HG03571 (cell line): Measurements from ENCODE around the gene IRF2.

Source experiments
- ATAC-seq: cut with Tn5 transposase; IDR thresholded peaks from one replicate; pipeline ENCODE4 v1.9.1; 2021; ENCODE audit not compliant: unreplicated experiment

The IRF2 gene

DNA sequence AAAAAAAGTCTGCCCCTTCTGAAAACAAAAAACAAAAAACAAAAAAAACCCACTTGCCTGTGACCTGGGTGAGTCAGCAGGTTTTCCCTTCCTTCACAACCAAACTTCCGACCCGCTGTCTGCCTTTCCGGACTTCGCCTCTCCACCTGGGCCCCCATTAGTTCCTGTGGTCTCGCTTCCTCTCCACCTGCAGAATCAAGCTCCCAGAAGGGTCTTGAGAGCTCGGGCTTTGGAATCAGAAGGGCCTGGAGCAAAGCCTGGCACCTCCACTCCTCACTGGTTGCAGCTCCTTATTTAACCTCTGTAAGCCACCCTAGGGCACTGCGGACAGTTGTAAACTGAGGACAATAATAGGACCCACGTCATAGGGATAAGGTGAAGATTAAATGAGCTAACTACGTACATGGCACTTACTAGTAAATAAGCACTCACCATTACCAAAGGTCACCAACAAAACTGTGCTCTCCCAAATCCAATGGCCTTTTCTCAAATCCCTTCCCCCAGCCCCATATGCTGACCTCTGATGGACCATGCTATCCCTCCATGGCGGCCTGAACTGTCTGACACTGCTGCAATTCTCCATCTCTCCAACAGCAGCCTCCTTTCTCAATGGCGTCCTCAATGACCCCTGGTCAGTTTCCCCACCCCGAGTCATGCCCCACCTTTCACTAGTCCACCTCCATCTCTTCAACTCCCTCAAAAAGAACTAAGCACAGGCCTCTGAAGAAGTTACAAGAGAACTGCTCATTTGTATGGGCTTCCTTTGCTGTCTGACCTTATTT is 64.2 kb downstream of the IRF2 start:
- no peak for ATAC-seq

DNA sequence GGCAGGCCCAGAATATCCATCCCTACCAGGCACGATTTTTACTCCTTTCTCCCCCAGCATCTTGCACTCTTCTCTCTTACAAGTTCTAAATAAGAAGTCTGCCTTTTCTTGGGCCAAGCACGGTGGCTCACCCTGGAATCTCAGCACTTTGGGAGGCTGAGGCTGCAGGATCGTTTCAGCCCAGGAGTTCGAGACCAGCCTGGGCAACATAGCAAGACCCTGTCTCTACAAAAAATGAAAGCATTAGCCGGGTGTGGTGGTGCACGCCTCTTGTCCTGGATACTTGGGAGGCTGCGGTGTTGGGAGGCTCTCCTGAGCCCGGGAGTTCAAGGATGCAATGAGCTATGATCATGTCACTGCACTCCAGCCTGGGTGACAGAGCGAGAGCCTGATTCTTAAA is 64.8 kb downstream of the IRF2 start:
- no peak for ATAC-seq

GRCh38 chr4:184408684-184409081 is 65.7 kb downstream of the IRF2 start:
- ATAC-seq, result no peak

- ATAC-seq, result no peak
Measured at GRCh38 chr4:184408021-184408683, 66.2 kb downstream of the IRF2 start.

DNA sequence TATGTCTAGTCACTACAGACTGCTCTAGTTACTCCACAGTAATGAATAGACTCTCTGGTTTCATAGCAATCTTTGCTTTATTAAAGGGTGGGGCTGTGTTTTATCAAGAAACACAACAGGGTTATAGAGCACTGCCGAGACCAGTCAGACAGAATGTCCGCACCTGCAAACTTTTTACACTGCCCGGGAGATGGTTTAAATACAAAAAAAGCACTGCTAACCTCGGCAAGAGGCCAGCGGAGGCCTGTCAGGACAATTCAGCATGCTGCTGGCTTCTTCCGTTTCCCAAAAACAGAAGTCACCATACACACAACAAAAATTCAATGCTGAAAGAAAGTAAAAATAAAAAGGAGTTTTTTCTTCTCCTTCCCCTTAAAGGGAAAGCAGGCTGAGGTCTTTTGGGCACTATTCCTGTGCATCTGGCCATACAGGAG is 67.4 kb downstream of the IRF2 start:
- no peak for ATAC-seq

GRCh38 chr4:184404047-184404446 is 70.3 kb downstream of the IRF2 start:
- no peak for ATAC-seq

GRCh38 chr4:184403384-184403781 is 71.0 kb downstream of the IRF2 start:
- no peak for ATAC-seq

GRCh38 chr4:184402740-184403383 is 71.5 kb downstream of the IRF2 start:
- ATAC-seq, result no peak

- no peak for ATAC-seq
Measured at GRCh38 chr4:184402239-184402638, 72.1 kb downstream of the IRF2 start.

DNA sequence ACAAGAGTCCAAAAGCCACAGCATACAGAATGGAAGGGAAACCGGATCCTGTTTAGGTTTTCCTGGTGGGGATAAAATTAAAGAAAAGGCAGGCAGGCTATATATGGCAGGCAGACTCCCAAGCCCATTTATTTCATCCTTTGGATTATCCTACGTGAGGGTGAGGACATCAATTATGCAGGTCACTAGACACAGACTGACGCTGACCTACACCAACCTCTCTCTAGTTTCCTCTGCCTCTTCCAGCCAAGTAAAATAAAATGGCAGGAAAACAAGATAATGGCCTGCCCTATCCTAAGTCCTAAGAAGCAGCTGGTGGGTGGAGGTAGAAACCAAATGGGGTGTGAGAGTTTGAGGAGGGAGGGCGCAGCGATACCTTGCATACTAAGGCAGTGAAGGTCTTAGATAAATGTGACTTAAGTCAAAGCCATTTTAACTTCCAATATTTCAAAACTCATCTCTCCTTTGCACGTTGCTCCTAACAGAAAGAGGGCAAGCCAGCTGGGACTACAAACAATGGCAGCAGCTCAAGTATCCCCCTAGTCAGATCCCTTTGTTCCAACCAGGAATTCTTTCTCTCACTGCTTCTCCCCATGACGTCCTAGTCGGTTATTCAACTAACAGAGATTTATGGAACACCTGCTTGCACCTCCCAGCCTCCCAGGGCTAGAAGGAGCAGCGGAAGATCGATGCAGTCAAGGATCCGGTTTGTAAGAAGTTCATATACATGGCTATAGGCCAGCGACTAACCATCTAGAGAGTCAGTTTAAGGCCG is 72.8 kb downstream of the IRF2 start:
- no peak for ATAC-seq

DNA sequence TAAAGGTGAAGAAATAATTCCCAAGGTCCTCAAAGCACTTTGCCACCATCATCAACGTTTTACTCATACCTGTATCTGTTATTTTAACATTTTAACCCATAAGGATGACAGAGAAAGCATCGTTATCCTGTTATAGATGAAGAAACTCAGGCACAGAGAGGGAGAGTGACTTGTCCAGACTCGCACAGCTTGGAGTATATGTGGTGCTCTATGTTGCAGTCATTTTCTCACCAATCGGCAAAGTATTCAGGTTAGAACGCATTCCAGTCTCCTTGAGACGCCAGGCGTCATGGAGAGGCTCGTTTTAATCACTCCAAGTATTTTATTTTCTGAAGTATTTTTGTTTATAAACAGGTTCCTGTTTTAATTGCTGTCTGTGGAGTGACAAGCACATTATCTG is 73.5 kb downstream of the IRF2 start:
- ATAC-seq, result no peak

DNA sequence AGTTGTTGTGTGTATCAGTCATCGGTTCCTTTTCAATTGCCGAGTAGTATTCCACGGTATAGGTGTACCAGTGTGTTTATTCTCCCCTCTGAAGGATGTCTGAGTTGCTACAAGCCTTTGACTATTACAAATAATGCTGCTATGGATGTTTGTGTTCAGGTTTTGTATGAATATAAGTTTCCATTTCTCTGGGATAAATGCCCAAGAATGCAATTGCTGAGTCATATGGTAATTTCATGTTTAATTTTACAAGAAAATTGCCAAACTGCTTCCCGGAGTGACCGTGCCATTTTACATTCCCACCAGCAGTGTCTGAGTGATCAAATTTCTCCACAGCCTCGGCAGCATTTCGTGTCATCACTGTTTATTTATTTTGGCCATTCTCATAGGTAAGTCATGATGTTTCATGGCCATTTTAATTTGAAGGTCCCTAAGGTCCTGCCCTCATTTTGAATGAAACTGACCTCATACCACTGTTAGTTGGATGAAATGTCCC is 73.9 kb downstream of the IRF2 start:
- no peak for ATAC-seq

- no peak for ATAC-seq
Measured at GRCh38 chr4:184399512-184399908, 74.8 kb downstream of the IRF2 start.

GRCh38 chr4:184398741-184399511 is 75.4 kb downstream of the IRF2 start:
- ATAC-seq, result no peak

DNA sequence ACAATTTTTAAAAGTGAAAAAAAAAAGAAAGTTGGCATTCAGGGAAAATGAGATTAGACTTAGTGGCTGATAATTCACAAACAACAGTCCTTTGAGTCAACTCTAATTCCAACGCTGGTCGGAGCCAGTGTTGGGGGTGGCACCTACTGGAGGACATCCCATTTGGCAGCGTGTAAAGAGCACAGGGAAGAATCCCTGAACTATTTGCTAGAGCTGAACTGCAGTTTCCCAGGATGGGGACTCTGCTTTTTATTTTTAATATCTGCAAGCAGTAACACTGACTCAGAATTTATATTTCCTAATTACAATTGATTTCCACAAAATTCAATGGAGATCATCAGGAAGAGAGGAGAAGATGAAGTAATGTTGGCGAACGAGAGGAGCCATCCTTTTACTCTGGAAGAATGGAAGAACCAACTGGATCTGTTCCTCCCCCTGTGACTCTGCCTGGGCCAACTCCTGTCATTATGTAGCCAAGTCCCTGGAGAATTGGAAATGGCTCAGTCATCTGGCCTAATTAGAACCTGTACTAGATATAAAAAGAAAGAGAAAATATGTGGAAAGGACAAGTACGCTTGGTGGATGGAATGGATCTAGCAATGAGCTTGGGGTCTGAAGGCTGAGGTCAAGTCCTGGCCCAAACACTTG is 76.7 kb downstream of the IRF2 start:
- no peak for ATAC-seq

DNA sequence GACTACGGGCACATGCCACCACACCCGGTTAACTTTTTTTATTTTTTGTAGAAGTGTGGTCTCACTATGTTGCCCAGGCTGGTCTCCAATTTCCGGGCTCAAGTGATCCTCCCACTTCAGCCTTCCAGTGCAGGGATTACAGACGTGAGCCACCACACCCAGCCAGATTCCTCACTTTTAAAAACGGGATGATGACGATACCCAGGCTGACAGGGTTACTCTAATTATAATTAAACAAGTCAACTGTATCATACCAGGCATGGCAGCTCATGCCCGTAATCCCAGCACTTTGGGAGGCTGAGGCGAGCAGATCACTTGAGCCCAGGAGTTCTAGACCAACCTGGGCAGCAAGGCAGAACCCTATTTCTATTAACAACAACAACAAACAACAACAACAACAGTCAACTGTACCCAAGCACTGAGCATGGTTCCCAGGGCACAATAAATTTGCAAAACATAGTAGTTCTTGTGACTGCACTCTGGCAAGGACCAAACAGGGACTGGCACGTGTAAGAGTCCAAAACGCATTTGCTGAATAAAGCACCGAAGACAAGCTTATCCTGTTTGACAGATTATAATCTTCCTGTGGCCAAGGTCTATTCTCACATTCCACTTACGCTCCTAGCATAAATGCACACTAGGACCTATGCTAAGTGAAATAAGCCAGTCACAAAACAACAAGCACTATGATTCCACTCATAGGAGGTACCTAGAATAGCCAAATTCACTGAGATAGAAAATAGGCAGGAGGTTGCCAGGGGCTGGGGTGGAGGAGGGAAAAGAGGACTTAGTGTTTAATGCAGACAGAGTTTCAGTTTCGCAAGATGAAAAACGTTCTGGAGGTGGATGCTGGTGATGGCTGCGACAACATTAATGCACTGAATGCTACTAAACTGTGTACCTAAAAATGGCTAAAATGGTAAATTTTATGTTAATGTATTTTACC is 77.5 kb downstream of the IRF2 start:
- no peak for ATAC-seq

- peak; percentile 89 for ATAC-seq
Measured at GRCh38 chr4:184395971-184396391, 78.4 kb downstream of the IRF2 start.

- peak; percentile 3 for ATAC-seq
Measured at GRCh38 chr4:184395451-184395917, 78.9 kb downstream of the IRF2 start.
